Neural progenitor cell (in vitro differentiated cells): ENCODE measurements around the gene NOTUM.
"Not testable (repeated sequence)": the region's sequence is repeated elsewhere in the genome, so short reads cannot be mapped to it uniquely, and the experiment has no call there.

Experiments used
- EZH2 ChIP-seq: fragments of 200-600 bp; sonication (generic); IDR thresholded peaks from 2 replicates; pipeline ENCODE4 v1.6.1; 2017; ENCODE audit warnings: antibody characterized with exemption, mild to moderate bottlenecking, moderate library complexity
- EZH2phosphoT487 ChIP-seq: fragments of 200-600 bp; sonication (generic); IDR thresholded peaks from 2 replicates; pipeline ENCODE4 v1.6.1; 2017; ENCODE audit warnings: antibody characterized with exemption
- TF ChIP-seq, protein P1 (sequence below): fragments of 200-600 bp; sonication (generic); IDR thresholded peaks from 2 replicates; pipeline ENCODE4 v1.5.1; 2017; ENCODE audit warnings: antibody characterized with exemption, mild to moderate bottlenecking

DNA sequence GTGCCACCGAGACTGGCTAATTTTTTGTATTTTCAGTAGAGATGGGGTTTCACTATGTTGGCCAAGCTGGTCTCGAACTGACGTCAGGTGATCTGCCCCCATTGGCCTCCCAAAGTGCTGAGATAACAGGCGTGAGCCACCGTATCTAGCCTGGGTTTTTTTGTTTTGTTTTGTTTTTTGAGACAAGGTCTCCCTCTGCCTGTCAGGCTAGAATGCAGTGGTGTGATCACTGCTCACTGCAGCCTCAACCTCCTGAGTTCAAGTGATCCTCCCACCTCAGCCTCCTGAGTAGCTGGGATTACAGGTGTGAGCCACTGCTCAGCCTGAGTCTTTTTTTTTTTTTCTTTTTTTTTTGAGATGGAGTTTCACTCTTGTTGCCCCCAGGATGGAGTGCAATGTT lies 7.5 kb downstream of the NOTUM start:
- TF ChIP-seq, protein P1, sequence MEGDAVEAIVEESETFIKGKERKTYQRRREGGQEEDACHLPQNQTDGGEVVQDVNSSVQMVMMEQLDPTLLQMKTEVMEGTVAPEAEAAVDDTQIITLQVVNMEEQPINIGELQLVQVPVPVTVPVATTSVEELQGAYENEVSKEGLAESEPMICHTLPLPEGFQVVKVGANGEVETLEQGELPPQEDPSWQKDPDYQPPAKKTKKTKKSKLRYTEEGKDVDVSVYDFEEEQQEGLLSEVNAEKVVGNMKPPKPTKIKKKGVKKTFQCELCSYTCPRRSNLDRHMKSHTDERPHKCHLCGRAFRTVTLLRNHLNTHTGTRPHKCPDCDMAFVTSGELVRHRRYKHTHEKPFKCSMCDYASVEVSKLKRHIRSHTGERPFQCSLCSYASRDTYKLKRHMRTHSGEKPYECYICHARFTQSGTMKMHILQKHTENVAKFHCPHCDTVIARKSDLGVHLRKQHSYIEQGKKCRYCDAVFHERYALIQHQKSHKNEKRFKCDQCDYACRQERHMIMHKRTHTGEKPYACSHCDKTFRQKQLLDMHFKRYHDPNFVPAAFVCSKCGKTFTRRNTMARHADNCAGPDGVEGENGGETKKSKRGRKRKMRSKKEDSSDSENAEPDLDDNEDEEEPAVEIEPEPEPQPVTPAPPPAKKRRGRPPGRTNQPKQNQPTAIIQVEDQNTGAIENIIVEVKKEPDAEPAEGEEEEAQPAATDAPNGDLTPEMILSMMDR = not testable (repeated sequence)
- not testable (repeated sequence) for TF ChIP-seq EZH2, EZH2phosphoT487
